ENCODE results near the gene ACAT2.

- TF ChIP-seq, protein P1, sequence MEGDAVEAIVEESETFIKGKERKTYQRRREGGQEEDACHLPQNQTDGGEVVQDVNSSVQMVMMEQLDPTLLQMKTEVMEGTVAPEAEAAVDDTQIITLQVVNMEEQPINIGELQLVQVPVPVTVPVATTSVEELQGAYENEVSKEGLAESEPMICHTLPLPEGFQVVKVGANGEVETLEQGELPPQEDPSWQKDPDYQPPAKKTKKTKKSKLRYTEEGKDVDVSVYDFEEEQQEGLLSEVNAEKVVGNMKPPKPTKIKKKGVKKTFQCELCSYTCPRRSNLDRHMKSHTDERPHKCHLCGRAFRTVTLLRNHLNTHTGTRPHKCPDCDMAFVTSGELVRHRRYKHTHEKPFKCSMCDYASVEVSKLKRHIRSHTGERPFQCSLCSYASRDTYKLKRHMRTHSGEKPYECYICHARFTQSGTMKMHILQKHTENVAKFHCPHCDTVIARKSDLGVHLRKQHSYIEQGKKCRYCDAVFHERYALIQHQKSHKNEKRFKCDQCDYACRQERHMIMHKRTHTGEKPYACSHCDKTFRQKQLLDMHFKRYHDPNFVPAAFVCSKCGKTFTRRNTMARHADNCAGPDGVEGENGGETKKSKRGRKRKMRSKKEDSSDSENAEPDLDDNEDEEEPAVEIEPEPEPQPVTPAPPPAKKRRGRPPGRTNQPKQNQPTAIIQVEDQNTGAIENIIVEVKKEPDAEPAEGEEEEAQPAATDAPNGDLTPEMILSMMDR (IDR thresholded peaks at IDR 0.05), result no peak
- TF ChIP-seq POLR2A (IDR thresholded peaks at IDR 0.05), result no peak
Measured at GRCh38 chr6:159746759-159747158, 15.1 kb upstream of the ACAT2 start.

All from heart left ventricle (tissue), 13 donors.